ENCODE results near the gene DISC1. TPM values are rescaled to one million over a fixed set of nuclear protein-coding genes. Genes with fewer than 3 reads are reported as not detected.

Gene DISC1
- polyA plus RNA-seq, 1 donor from 2014 or later: 0.84 TPM

GRCh38 chr1:231899046-231899445, 272.5 kb downstream of the DISC1 start:
- no peak overlapping the region for H3K27ac ChIP-seq (ENCODE audit: low read length)
- TF ChIP-seq EZH2 (IDR thresholded peaks at IDR 0.05; ENCODE audit: borderline replicate concordance, insufficient read depth, low read length, poor library complexity, severe bottlenecking): no peak
- no peak for TF ChIP-seq EP300 (conservative IDR thresholded peaks at IDR 0.05; ENCODE audit: poor library complexity, severe bottlenecking)
- no peak for TF ChIP-seq MXI1 (conservative IDR thresholded peaks at IDR 0.05; ENCODE audit: poor library complexity, severe bottlenecking)
- no peak for TF ChIP-seq TAF1 (IDR thresholded peaks at IDR 0.05; ENCODE audit: low read depth)
- no peak for TF ChIP-seq POLR2AphosphoS5 (IDR thresholded peaks at IDR 0.05)
- no peak for TF ChIP-seq SMC3 (conservative IDR thresholded peaks at IDR 0.05; ENCODE audit: poor library complexity)
- no peak for TF ChIP-seq REST (IDR thresholded peaks at IDR 0.05; ENCODE audit: borderline replicate concordance)
- TF ChIP-seq CTCF (IDR thresholded peaks at IDR 0.05; ENCODE audit: poor library complexity, severe bottlenecking): no peak
- no peak for TF ChIP-seq RAD21 (conservative IDR thresholded peaks at IDR 0.05)
- H3K36me3 ChIP-seq (ENCODE audit: insufficient read depth, low read length): no peaks in the 10 kb centered on the region
- H4K20me1 ChIP-seq (ENCODE audit: insufficient read depth): no peaks in the 10 kb centered on the region
- no peaks in the 10 kb centered on the region for H3F3A ChIP-seq (ENCODE audit: insufficient read depth, low read length, poor library complexity, severe bottlenecking)
- H3K9me2 ChIP-seq (ENCODE audit: insufficient read depth, low read length): no peaks in the 10 kb centered on the region
- no peak overlapping the region for H3K9ac ChIP-seq (ENCODE audit: low read length)
- H3K4me2 ChIP-seq (ENCODE audit: low read length): no peak overlapping the region
- H3K4me3 ChIP-seq (ENCODE audit: low read length): no peak overlapping the region
- H3K79me2 ChIP-seq (replicated peaks; ENCODE audit: insufficient read depth, low read length): no peaks in the 10 kb centered on the region
- H2AFZ ChIP-seq (ENCODE audit: low read depth, low read length): no peak overlapping the region
- H3K27me3 ChIP-seq (ENCODE audit: insufficient read depth, low read depth, low read length): no peaks in the 10 kb centered on the region
- H3K9me3 ChIP-seq (ENCODE audit: low read length): no peaks in the 10 kb centered on the region

GRCh38 chr1:231899713-231900435, 273.3 kb downstream of the DISC1 start:
- H3F3A ChIP-seq (ENCODE audit: insufficient read depth, low read length, poor library complexity, severe bottlenecking): no peaks in the 10 kb centered on the region
- no peaks in the 10 kb centered on the region for H3K9me3 ChIP-seq (ENCODE audit: low read length)
- no peak for TF ChIP-seq REST (IDR thresholded peaks at IDR 0.05; ENCODE audit: borderline replicate concordance)
- no peak for TF ChIP-seq CTCF (IDR thresholded peaks at IDR 0.05; ENCODE audit: poor library complexity, severe bottlenecking)
- no peak for TF ChIP-seq SMC3 (conservative IDR thresholded peaks at IDR 0.05; ENCODE audit: poor library complexity)
- TF ChIP-seq MXI1 (conservative IDR thresholded peaks at IDR 0.05; ENCODE audit: poor library complexity, severe bottlenecking): no peak
- no peak for TF ChIP-seq EZH2 (IDR thresholded peaks at IDR 0.05; ENCODE audit: borderline replicate concordance, insufficient read depth, low read length, poor library complexity, severe bottlenecking)
- TF ChIP-seq POLR2AphosphoS5 (IDR thresholded peaks at IDR 0.05): no peak
- TF ChIP-seq TAF1 (IDR thresholded peaks at IDR 0.05; ENCODE audit: low read depth): no peak
- TF ChIP-seq RAD21 (conservative IDR thresholded peaks at IDR 0.05): no peak
- no peak for TF ChIP-seq EP300 (conservative IDR thresholded peaks at IDR 0.05; ENCODE audit: poor library complexity, severe bottlenecking)
- H3K9ac ChIP-seq (ENCODE audit: low read length): no peak overlapping the region
- no peak overlapping the region for H3K4me3 ChIP-seq (ENCODE audit: low read length)
- H3K36me3 ChIP-seq (ENCODE audit: insufficient read depth, low read length): no peaks in the 10 kb centered on the region
- no peaks in the 10 kb centered on the region for H4K20me1 ChIP-seq (ENCODE audit: insufficient read depth)
- H3K9me2 ChIP-seq (ENCODE audit: insufficient read depth, low read length): no peaks in the 10 kb centered on the region
- H3K4me2 ChIP-seq (ENCODE audit: low read length): peak overlapping the region; percentile 9
- no peak overlapping the region for H2AFZ ChIP-seq (ENCODE audit: low read depth, low read length)
- no peak overlapping the region for H3K27ac ChIP-seq (ENCODE audit: low read length)
- no peaks in the 10 kb centered on the region for H3K79me2 ChIP-seq (replicated peaks; ENCODE audit: insufficient read depth, low read length)
- no peaks in the 10 kb centered on the region for H3K27me3 ChIP-seq (ENCODE audit: insufficient read depth, low read depth, low read length)

Measured in neural cell (in vitro differentiated cells).